Smooth muscle cell (in vitro differentiated cells): ENCODE measurements around the gene C16orf92. TPM values are rescaled to one million over a fixed set of nuclear protein-coding genes. Genes with fewer than 3 reads are reported as not detected.

ENCODE experiments used
- DNase-seq: peaks from one replicate; lab custom pipeline; 2025; ENCODE audit not compliant: unreplicated experiment; lab: John Stamatoyannopoulos, UW
- H2AFZ ChIP-seq: fragments of 200-600 bp; sonication (generic); 2 replicates; pipeline ENCODE4 v1.6.0; 2016; ENCODE audit warnings: antibody characterized with exemption, low read depth, mild to moderate bottlenecking
- H3F3A ChIP-seq: fragments of 200-600 bp; sonication (generic); 2 replicates; pipeline ENCODE4 v1.6.0; 2017; ENCODE audit warnings: antibody characterized with exemption, low read depth
- H3K27ac ChIP-seq: fragments of 200-600 bp; sonication (generic); 2 replicates; pipeline ENCODE4 v1.5.1; 2016; ENCODE audit warnings: low read depth, mild to moderate bottlenecking
- H3K27me3 ChIP-seq: fragments of 200-600 bp; sonication (generic); 2 replicates; pipeline ENCODE4 v1.6.1; 2016; ENCODE audit warnings: low read depth, mild to moderate bottlenecking
- H3K36me3 ChIP-seq: fragments of 200-600 bp; sonication (generic); 2 replicates; pipeline ENCODE4 v1.5.1; 2016; ENCODE audit warnings: low read depth
- H3K4me1 ChIP-seq: fragments of 200-600 bp; sonication (generic); 2 replicates; pipeline ENCODE4 v1.5.1; 2016; ENCODE audit warnings: low read depth
- H3K4me2 ChIP-seq: fragments of 200-600 bp; sonication (generic); 2 replicates; pipeline ENCODE4 v1.6.0; 2016; ENCODE audit warnings: mild to moderate bottlenecking
- H3K4me3 ChIP-seq: fragments of 200-600 bp; sonication (generic); 2 replicates; pipeline ENCODE4 v1.5.1; 2016; ENCODE audit warnings: mild to moderate bottlenecking
- H3K79me2 ChIP-seq: fragments of 200-600 bp; sonication (generic); 2 replicates; pipeline ENCODE4 v1.6.0; 2016; ENCODE audit warnings: low read depth, mild to moderate bottlenecking
- H3K9ac ChIP-seq: fragments of 200-600 bp; sonication (generic); 2 replicates; pipeline ENCODE4 v1.6.0; 2016; ENCODE audit warnings: low read depth
- H3K9me3 ChIP-seq: fragments of 200-600 bp; sonication (generic); replicated peaks from 2 replicates; pipeline ENCODE4 v1.5.1; 2016; ENCODE audit warnings: low read depth
- H4K20me1 ChIP-seq: fragments of 200-600 bp; sonication (generic); 2 replicates; pipeline ENCODE4 v1.6.0; 2016; ENCODE audit warnings: low read depth
- CTCF ChIP-seq: fragments of 200-600 bp; sonication (generic); IDR thresholded peaks from 2 replicates; pipeline ENCODE4 v1.5.1; 2017; ENCODE audit warnings: borderline replicate concordance, mild to moderate bottlenecking, antibody characterized with exemption; ENCODE audit not compliant: insufficient read depth, poor library complexity, severe bottlenecking
- WGBS: methylation state at CpG from one replicate; pipeline ENCODE4 v1.1.7; 2016; ENCODE audit warnings: low lambda C conversion rate; 5-methylcytosine and 5-hydroxymethylcytosine counted together
- polyA plus RNA-seq: library from polyadenylated mRNA; unstranded; fragments of >200 nt; fragmentation: Nextera tagmentation; extraction: Ambion mirVana; gene quantifications from 2 replicates; pipeline ENCODE4 v1.2.1, GENCODE V29; 2016
- total RNA-seq: library from RNA; depleted of rRNA; stranded (reverse); fragments of >200 nt; gene quantifications from 2 replicates; pipeline ENCODE4 v1.2.3, GENCODE V29; 2014

Gene C16orf92
- total and polyA plus RNA-seq, 2 experiments from 2014 or later, result not detected

GRCh38 chr16:30063278-30063892 lies 40.4 kb downstream of the C16orf92 start:
- no peak overlapping the region for H3K9ac ChIP-seq
- no peaks in the 10 kb centered on the region for H3K36me3 ChIP-seq
- H3K79me2 ChIP-seq, result peaks cover 30% of the 10 kb centered on the region
- H2AFZ ChIP-seq, result no peak overlapping the region
- no peaks in the 10 kb centered on the region for H3K27me3 ChIP-seq
- peak overlapping the region; percentile 92 for H3K4me3 ChIP-seq
- no peak for DNase-seq
- H3K4me1 ChIP-seq, result peaks cover 39% of the 10 kb centered on the region
- WGBS, result 71% methylated on average over 12 of the region's 12 CpGs
- H3K27ac ChIP-seq, result peak overlapping the region; percentile 98
- peaks cover 28% of the 10 kb centered on the region for H3F3A ChIP-seq
- H3K9me3 ChIP-seq, result no peaks in the 10 kb centered on the region
- peaks cover 27% of the 10 kb centered on the region for H4K20me1 ChIP-seq
- peak overlapping the region; percentile 98 for H3K4me2 ChIP-seq
- no peak for TF ChIP-seq CTCF

GRCh38 chr16:30063893-30064728 lies 41.1 kb downstream of the C16orf92 start:
- H4K20me1 ChIP-seq, result peaks cover 35% of the 10 kb centered on the region
- peaks cover 37% of the 10 kb centered on the region for H3K79me2 ChIP-seq
- H3K27ac ChIP-seq, result peak overlapping the region; percentile 98
- peak overlapping the region; percentile 92 for H3K4me3 ChIP-seq
- peak overlapping the region; percentile 98 for H3K4me2 ChIP-seq
- peaks cover 39% of the 10 kb centered on the region for H3K4me1 ChIP-seq
- H2AFZ ChIP-seq, result peak overlapping the region; percentile 32
- peak overlapping the region; percentile 78 for H3K9ac ChIP-seq
- 6% methylated on average over 27 of the region's 27 CpGs for WGBS
- no peaks in the 10 kb centered on the region for H3K27me3 ChIP-seq
- H3K36me3 ChIP-seq, result no peaks in the 10 kb centered on the region
- DNase-seq, result no peak
- no peak for TF ChIP-seq CTCF
- H3K9me3 ChIP-seq, result no peaks in the 10 kb centered on the region
- H3F3A ChIP-seq, result peaks cover 32% of the 10 kb centered on the region

- Histone ChIP-seq H3K36me3 (no peaks in the 10 kb centered on the region), H3K9me3 (no peaks in the 10 kb centered on the region), H3K27ac (peak overlapping the region; percentile 98), H2AFZ (peak overlapping the region; percentile 53), H3K4me1 (peaks cover 39% of the 10 kb centered on the region), H4K20me1 (peaks cover 41% of the 10 kb centered on the region), H3K79me2 (peaks cover 43% of the 10 kb centered on the region), H3K4me2 (peak overlapping the region; percentile 98), H3F3A (peaks cover 36% of the 10 kb centered on the region), H3K27me3 (no peaks in the 10 kb centered on the region), H3K9ac (peak overlapping the region; percentile 78), H3K4me3 (peak overlapping the region; percentile 92)
- TF ChIP-seq CTCF, result no peak
- no peak for DNase-seq
- WGBS, result 3% methylated on average over 25 of the region's 25 CpGs
Measured at GRCh38 chr16:30064729-30065101, 41.7 kb downstream of the C16orf92 start.
